Liver (tissue), 9 donors: Measurements from ENCODE around the gene ZNF141. TPM values are rescaled to one million over a fixed set of nuclear protein-coding genes. Genes with fewer than 3 reads are reported as not detected.

Experiments
- DNase-seq: peaks from one replicate; pipeline ENCODE4 v3.0.0-alpha.2; 2017; ENCODE audit warnings: low spot score
- H3K27ac ChIP-seq, 2 donors: one replicate each; pipeline ENCODE4 v1.7.0; 2013; ENCODE audit warnings: inconsistent platforms in 2 of 2, low read length in 2 of 2, control low read depth in 1 of 2, low read depth in 1 of 2, mild to moderate bottlenecking in 1 of 2
- H3K27me3 ChIP-seq, 4 donors: one replicate each; pipeline versions ENCODE4 v1.6.1 to v1.7.0; 2013; ENCODE audit warnings: low read length in 3 of 4, inconsistent platforms in 1 of 4, mild to moderate bottlenecking in 1 of 4, moderate library complexity in 1 of 4; ENCODE audit not compliant: control insufficient read depth in 4 of 4, insufficient read depth in 4 of 4
- H3K36me3 ChIP-seq, 4 donors: one replicate each; pipeline versions ENCODE4 v1.6.1 to v1.7.0; 2013; ENCODE audit warnings: low read length in 3 of 4, mild to moderate bottlenecking in 3 of 4, low read depth in 1 of 4, moderate library complexity in 1 of 4; ENCODE audit not compliant: control insufficient read depth in 4 of 4, insufficient read depth in 3 of 4
- H3K4me1 ChIP-seq, 4 donors: one replicate each; pipeline versions ENCODE4 v1.6.1 to v1.7.0; 2013; ENCODE audit warnings: low read length in 3 of 4, mild to moderate bottlenecking in 3 of 4, moderate library complexity in 1 of 4; ENCODE audit not compliant: control insufficient read depth in 4 of 4, insufficient read depth in 4 of 4
- H3K4me3 ChIP-seq, 3 donors: one replicate each; pipeline versions ENCODE4 v1.6.1 to v1.7.0; 2013; ENCODE audit warnings: low read length in 3 of 3, control low read depth in 1 of 3, low read depth in 1 of 3, mild to moderate bottlenecking in 1 of 3
- H3K9ac ChIP-seq, 2 donors: one replicate each; pipeline ENCODE4 v1.7.0; 2013; ENCODE audit warnings: low read length in 2 of 2, mild to moderate bottlenecking in 2 of 2, moderate library complexity in 2 of 2, control low read depth in 1 of 2, low read depth in 1 of 2
- H3K9me3 ChIP-seq, 4 donors: one replicate each; pipeline versions ENCODE4 v1.6.1 to v1.7.0; 2013; ENCODE audit warnings: low read length in 3 of 4; ENCODE audit not compliant: control insufficient read depth in 4 of 4
- ATF3 ChIP-seq: IDR thresholded peaks from 2 replicates; pipeline ENCODE4 v1.6.1; 2016; ENCODE audit warnings: antibody characterized with exemption
- CTCF ChIP-seq: fragments of 150-350 bp; IDR thresholded peaks from 2 replicates; pipeline ENCODE4 v1.5.1; 2017; ENCODE audit warnings: improper control_type of control experiment, low read depth, low read length; ENCODE audit not compliant: missing input control
- EGR1 ChIP-seq, 2 donors: IDR thresholded peaks; 2 replicates each; pipeline ENCODE4 v1.6.1; 2016 to 2018; ENCODE audit warnings: antibody characterized with exemption in 2 of 2, low read depth in 2 of 2
- FOXA1 ChIP-seq: IDR thresholded peaks from 2 replicates; pipeline ENCODE4 v1.6.1; 2016; ENCODE audit warnings: antibody characterized with exemption
- FOXA2 ChIP-seq: IDR thresholded peaks from 2 replicates; pipeline ENCODE4 v1.6.1; 2016; ENCODE audit warnings: antibody characterized with exemption
- GABPA ChIP-seq, 2 donors: IDR thresholded peaks in 1 of 2; conservative IDR thresholded peaks in 1 of 2; 2 replicates each; pipeline ENCODE4 v1.6.1; 2016; ENCODE audit warnings: antibody characterized with exemption in 2 of 2, mild to moderate bottlenecking in 1 of 2, moderate library complexity in 1 of 2
- HNF4A ChIP-seq, 2 donors: conservative IDR thresholded peaks; 2 replicates each; pipeline ENCODE4 v1.6.1; 2016; ENCODE audit warnings: antibody characterized with exemption in 2 of 2, mild to moderate bottlenecking in 2 of 2
- HNF4G ChIP-seq: IDR thresholded peaks from 2 replicates; pipeline ENCODE4 v1.6.1; 2016; ENCODE audit warnings: antibody characterized with exemption
- JUND ChIP-seq, 2 donors: IDR thresholded peaks; 2 replicates each; pipeline ENCODE4 v1.6.1; 2016; ENCODE audit warnings: antibody characterized with exemption in 2 of 2
- NR2F2 ChIP-seq: IDR thresholded peaks from 2 replicates; pipeline ENCODE4 v1.6.1; 2016; ENCODE audit warnings: antibody characterized with exemption
- RAD21 ChIP-seq, 2 donors: IDR thresholded peaks; 2 replicates each; pipeline ENCODE4 v1.6.1; 2016; ENCODE audit warnings: antibody characterized with exemption in 2 of 2, mild to moderate bottlenecking in 2 of 2
- RXRA ChIP-seq, 2 donors: IDR thresholded peaks; 2 replicates each; pipeline ENCODE4 v1.6.1; 2017 to 2018; ENCODE audit warnings: antibody characterized with exemption in 2 of 2, mild to moderate bottlenecking in 1 of 2
- SP1 ChIP-seq: IDR thresholded peaks from 2 replicates; pipeline ENCODE4 v1.6.1; 2018; ENCODE audit warnings: antibody characterized with exemption, mild to moderate bottlenecking
- TAF1 ChIP-seq: conservative IDR thresholded peaks from 2 replicates; pipeline ENCODE4 v1.6.1; 2016; ENCODE audit warnings: antibody characterized with exemption, mild to moderate bottlenecking
- YY1 ChIP-seq: IDR thresholded peaks from 2 replicates; pipeline ENCODE4 v1.6.1; 2016; ENCODE audit warnings: antibody characterized with exemption, mild to moderate bottlenecking
- WGBS: extraction: QIAGEN DNeasy Blood & Tissue Kit; methylation state at CpG from one replicate; pipeline ENCODE4 v1.1.7; 2013; 5-methylcytosine and 5-hydroxymethylcytosine counted together
- polyA plus RNA-seq, 2 donors: library from polyadenylated mRNA; stranded (reverse) in 1 of 2; unstranded in 1 of 2; fragments of 200-250 nt in 1 of 2; fragments of >200 nt in 1 of 2; fragmentation: Nextera tagmentation in 1 of 2; extraction: Ambion mirVana in 1 of 2; gene quantifications; one replicate each; pipeline versions ENCODE4 v1.2.1 to v1.2.3, GENCODE V29; 2013 to 2015
- total RNA-seq, 2 donors: library from RNA; depleted of rRNA; stranded (reverse); fragments of >200 nt; gene quantifications; one replicate each; pipeline ENCODE4 v1.2.3, GENCODE V29; 2014
- TF ChIP-seq, protein P1 (sequence below): IDR thresholded peaks from 2 replicates; pipeline ENCODE4 v1.6.1; 2016; ENCODE audit warnings: antibody characterized with exemption
- TF ChIP-seq, protein P2 (sequence below): IDR thresholded peaks from 2 replicates; pipeline ENCODE4 v1.6.1; 2016; ENCODE audit warnings: antibody characterized with exemption
- donor health status: healthy.
- donor health status: healthy.
- donor health status: healthy.
- donor health status: healthy.
- donor health status: healthy.

The ZNF141 gene
- total and polyA plus RNA-seq, 4 donors = 2.1 to 15.4 (median 7.7) TPM

- Histone ChIP-seq H3K9ac (no peak overlapping the region), H3K27me3 (no peaks in the 10 kb centered on the region), H3K27ac (no peak overlapping the region), H3K4me3 (peak overlapping the region in 2 of 3 donors; percentile 44 to 56), H3K4me1 (no peaks in the 10 kb centered on the region), H3K36me3 (peaks cover 2 to 38% (median 26%) of the 10 kb centered on the region in 4 donors), H3K9me3 (peaks cover 35 to 89% (median 49%) of the 10 kb centered on the region in 4 donors)
- DNase-seq = no peak
- TF ChIP-seq ATF3 (no peak), TAF1 (no peak), YY1 (no peak), JUND (IDR thresholded peaks at IDR 0.05) (no peak), CTCF (no peak), SP1 (no peak), HNF4A (conservative IDR thresholded peaks at IDR 0.05) (no peak), GABPA (IDR thresholded peaks at IDR 0.05 in 1 of 2, conservative IDR thresholded peaks at IDR 0.05 in 1 of 2) (no peak), FOXA1 (no peak), NR2F2 (no peak), RAD21 (IDR thresholded peaks at IDR 0.05) (no peak), RXRA (IDR thresholded peaks at IDR 0.05) (no peak), EGR1 (IDR thresholded peaks at IDR 0.05; ENCODE audit: low read depth in 2 of 2) (no peak)
- TF ChIP-seq, protein P1, sequence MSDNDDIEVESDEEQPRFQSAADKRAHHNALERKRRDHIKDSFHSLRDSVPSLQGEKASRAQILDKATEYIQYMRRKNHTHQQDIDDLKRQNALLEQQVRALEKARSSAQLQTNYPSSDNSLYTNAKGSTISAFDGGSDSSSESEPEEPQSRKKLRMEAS = no peak
- TF ChIP-seq, protein P2, sequence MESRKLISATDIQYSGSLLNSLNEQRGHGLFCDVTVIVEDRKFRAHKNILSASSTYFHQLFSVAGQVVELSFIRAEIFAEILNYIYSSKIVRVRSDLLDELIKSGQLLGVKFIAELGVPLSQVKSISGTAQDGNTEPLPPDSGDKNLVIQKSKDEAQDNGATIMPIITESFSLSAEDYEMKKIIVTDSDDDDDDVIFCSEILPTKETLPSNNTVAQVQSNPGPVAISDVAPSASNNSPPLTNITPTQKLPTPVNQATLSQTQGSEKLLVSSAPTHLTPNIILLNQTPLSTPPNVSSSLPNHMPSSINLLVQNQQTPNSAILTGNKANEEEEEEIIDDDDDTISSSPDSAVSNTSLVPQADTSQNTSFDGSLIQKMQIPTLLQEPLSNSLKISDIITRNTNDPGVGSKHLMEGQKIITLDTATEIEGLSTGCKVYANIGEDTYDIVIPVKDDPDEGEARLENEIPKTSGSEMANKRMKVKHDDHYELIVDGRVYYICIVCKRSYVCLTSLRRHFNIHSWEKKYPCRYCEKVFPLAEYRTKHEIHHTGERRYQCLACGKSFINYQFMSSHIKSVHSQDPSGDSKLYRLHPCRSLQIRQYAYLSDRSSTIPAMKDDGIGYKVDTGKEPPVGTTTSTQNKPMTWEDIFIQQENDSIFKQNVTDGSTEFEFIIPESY = no peak
- WGBS = 96% methylated on average over 6 of the region's 6 CpGs
These were observed 36.9 kb downstream of the ZNF141 start for GRCh38 chr4:374298-375160.

GRCh38 chr4:384311-385010 lies 46.8 kb downstream of the ZNF141 start:
- Histone ChIP-seq H3K36me3 (no peaks in the 10 kb centered on the region), H3K9ac (no peak overlapping the region), H3K4me1 (no peaks in the 10 kb centered on the region), H3K4me3 (peak overlapping the region in 2 of 3 donors; percentile 68 to 78), H3K27me3 (peaks cover 0 to 3% (median 0%) of the 10 kb centered on the region in 4 donors), H3K27ac (no peak overlapping the region), H3K9me3 (peaks cover 52 to 81% (median 60%) of the 10 kb centered on the region in 4 donors)
- WGBS = 75% methylated on average over 10 of the region's 10 CpGs
- no peak for DNase-seq
- TF ChIP-seq JUND (IDR thresholded peaks at IDR 0.05) (no peak), HNF4G (no peak), ATF3 (no peak), CTCF (no peak), FOXA1 (no peak), HNF4A (conservative IDR thresholded peaks at IDR 0.05) (no peak), RXRA (IDR thresholded peaks at IDR 0.05) (no peak), FOXA2 (no peak), YY1 (no peak), EGR1 (IDR thresholded peaks at IDR 0.05; ENCODE audit: low read depth in 2 of 2) (no peak)
- TF ChIP-seq, protein P1 = no peak
- TF ChIP-seq, protein P2 = no peak
